HG03159 (cell line): ENCODE results near the gene PTPN14.
A peak's percentile ranks its signal among the peaks of the same experiment; 100 is the strongest.
"Not testable (repeated sequence)": the region's sequence is repeated elsewhere in the genome, so short reads cannot be mapped to it uniquely, and the experiment has no call there.

Experiments used
- ATAC-seq: cut with Tn5 transposase; IDR thresholded peaks from one replicate; pipeline ENCODE4 v1.9.1; 2021; ENCODE audit warnings: mild to moderate bottlenecking, moderate library complexity; ENCODE audit not compliant: unreplicated experiment

The PTPN14 gene

DNA sequence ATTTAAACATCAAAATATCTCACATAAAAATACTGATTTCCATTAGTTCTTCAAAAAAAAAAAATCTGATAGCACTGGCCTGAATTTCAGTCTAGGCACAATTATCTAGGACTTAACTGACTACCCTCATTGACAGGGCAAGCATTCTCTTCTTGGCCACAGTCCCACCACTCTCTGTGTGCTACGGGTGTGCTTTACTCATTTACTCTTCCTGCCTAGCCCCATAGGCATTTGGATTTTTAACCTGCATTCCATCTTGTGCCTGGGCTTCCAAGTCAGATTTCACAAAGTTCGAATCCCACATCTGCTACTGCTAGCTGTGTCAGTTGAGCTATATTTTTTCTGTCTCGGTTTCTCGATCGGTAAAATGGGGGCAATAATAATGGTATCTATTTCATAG is 38.0 kb downstream of the PTPN14 start:
- no peak for ATAC-seq

DNA sequence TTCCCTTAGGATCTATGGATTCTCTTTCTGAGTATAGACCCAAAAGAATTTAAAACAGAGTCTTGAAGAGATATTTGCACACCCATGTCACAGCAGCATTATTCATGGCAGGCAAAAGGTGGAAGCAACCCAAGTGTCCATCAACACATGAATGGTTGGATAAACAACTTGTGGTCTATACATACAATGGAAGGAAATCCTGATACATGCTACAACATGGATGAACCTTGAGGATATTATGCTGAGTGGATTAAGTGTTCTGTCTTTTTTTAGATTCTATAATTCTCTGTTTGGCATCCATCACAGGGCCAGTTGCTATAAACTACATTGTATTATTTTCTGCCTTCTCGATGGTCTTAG is 39.8 kb downstream of the PTPN14 start:
- ATAC-seq = no peak

DNA sequence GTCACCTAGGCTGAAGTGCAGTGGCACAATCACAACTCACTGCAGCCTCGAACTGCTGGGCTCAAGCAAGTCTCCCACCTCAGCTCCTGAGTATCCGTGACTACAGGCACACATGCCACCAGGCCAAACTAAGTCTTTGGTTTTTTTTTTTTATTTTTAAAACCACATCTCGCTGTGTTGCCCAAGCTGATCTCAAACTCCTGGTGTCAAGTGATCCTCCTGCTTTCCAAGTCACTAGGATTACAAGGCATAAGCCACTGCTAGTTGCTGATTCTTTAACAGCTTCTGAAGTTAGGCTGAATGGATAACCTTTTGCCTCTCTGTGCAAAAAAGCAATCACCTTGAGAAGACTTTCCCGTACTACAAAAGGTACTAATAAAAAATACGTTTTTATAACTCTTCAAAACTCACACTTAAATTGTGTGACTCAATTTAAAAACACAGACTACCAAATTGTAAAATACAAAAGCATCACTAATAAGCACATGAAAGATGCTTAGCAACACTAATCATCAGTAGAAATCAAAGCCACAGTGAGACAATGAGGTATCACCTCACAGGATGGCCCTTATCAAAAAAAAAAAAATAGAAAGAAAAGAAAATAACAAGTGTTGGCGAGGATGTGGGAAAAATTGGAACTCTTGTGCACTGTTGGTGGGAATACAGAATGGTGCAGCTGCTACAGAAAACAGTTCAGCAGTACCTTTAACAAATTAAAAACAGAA is 40.3 kb downstream of the PTPN14 start:
- ATAC-seq = no peak

DNA sequence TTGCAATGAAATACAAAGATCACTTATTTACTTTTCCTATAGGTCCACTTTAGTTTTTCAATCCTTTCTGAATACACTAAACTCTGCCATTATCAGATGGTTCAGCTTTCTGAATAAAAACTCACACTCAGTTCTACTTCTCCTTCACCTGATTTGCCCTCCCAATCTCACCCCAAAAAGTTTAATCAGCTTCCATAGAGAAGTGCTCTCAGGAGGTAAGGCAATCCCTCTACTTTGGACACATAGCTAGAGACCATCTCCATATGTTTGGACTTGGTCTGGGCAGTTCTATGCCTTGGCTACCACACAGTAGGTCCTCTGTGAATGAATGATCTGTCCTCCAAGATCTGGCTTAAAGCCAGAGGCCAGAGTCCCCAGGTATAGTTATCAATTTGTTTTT is 40.9 kb downstream of the PTPN14 start:
- no peak for ATAC-seq

DNA sequence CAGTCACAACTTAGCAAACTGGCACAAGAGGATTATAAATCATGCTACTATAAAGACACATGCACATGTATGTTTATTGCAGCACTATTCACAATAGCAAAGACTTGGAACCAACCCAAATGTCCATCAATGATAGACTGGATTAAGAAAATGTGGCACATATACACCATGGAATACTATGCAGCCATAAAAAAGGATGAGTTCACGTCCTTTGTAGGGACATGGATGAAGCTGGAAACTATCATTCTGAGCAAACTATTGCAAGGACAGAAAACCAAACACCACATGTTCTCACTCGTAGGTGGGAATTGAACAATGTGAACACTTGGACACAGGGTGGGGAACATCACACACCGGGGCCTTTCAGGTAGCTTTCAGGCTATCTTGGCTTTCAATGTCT is 41.8 kb downstream of the PTPN14 start:
- ATAC-seq = not testable (repeated sequence)

DNA sequence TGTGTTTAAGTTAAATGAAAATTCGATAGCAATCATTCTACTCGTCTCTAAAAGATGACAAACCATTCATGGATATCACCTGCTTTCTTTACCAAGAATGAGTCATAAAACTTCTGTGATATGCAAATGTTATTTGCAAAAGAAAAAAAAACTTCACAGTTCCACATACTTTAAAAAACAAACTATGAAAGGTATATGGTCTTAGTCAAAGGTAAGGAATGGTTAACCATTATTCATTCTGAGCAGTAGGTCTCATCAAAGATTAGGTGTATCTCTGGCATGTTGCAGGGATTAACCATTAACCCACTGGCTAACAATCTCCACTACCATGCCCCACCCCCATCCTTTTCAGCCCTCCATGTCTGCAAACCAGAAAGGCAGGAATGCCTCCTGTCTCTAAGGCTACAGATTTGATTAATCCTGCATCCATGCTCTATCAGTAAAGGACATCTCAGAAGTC is 44.4 kb downstream of the PTPN14 start:
- peak; percentile 84 for ATAC-seq

DNA sequence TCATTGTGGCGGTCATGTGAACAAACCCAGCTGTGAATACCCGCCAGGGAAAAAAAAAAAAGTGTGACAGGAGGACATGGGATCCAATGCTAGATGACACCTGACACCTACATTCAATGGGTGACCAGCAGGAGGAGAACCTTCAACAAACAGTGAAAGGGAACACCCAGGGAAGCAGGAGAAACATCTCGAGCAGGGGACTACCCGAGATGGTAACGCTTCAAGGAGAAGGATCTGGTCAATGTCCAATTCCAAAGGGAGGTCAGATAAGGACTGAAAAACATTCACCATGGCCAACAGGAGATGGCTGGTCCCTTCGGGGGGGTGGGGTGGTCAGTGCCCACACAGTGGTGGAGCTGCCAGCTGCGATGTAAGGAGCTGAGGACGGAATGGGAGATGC is 46.3 kb downstream of the PTPN14 start:
- ATAC-seq = no peak

DNA sequence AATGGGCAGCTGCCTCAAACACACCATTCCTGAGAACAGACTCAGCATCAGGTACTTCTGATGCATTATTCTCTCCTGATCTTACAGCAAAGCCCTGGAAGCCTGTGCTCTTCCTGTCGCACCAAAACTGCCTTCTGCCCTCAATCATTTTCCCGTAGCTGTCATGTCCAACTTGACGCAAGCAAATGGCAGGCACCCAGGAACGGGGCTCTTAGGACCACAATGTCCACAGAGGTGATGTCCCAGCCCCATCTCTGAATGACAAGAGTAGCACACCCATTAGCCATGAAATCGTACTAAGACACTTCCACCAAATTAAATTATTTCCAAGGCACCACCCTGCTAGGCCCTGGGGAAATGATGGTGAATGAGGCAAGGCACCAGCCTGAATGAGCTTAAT is 47.1 kb downstream of the PTPN14 start:
- ATAC-seq = no peak

DNA sequence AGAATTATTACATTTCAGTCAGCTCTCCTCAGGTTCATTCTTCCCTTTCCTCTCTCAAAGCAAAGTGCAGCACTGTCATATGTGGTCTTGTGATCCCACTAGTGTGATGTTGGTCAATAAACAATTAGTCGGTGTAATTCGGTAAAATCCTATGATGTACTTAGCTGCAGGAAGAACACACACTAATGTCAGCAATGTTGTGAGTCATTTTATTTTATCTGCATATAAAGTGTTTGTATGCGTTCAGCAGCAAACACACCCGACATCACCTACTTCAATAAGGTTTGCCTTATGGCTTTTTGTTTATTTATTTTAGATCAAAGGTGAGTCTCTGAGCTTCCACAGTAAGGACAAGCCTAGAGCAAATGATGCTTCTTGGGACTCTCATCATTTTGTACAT is 47.8 kb downstream of the PTPN14 start:
- no peak for ATAC-seq

DNA sequence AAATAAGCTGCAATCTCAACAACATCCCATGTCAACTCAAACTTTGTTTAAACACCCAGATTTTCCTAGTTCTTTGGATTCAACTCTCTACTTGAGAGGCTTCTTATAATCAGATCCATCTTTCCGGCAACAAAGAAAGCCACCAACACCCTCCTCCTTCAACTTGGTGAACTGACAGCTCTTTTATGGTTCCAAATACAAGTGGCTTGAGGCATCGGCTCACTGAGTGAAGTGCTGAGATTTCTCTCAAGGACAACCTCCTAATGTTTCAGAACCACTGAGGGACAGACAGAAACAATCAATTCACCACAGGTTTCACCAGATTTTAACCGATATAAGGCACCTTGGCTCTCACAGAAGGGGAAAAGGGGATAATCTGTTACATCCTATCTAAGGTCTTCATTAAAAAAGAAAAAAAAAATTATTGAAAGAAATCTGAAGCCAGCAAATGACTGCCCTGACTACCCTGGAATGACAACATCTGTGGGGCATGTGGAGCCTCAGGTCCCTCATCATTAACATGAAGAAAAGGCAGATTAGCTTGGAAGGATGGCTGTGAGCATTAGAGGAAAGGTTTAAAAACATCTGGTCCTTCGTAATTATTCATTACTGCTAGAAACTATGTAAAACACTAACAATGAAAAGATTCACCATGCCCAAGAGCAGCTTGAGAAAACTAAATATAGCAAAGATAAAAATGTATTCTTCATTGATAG is 50.9 kb downstream of the PTPN14 start:
- no peak for ATAC-seq

DNA sequence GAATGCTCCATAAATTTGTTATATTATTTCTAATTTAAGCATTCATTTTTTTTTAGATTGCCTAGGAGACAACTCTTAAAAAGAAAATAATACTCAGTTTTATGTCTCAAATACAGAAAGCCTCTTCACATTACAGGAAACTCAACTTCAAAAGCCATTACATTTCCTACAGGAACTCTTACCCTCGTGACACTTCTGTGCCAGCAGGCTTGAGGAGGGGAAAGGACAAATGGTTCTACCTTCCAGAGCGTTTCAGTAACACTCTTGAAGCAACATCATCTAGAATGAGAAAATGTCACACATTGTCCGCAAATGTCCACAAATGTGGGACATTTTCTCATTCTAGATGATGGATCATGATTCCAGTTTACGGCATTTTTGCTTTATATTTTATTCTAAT is 51.7 kb downstream of the PTPN14 start:
- ATAC-seq = no peak

DNA sequence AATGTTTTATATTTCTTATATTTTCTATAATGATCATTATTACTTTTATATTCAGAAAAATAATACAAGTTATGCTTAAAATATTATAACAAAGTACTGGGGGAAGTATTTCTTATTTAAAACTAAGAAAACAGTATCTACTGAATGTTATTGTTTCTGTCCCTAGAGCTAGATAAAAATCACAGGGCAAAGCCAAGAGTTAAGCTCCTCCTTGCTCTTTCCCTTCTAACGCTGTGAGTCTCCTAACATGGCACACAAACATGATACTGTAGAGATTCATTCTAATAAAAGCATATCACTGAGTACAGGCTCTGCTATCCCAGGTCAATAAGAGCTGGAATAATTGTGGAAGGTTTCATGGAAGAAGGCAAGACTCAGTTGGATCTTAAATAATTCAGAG is 53.4 kb downstream of the PTPN14 start:
- no peak for ATAC-seq

DNA sequence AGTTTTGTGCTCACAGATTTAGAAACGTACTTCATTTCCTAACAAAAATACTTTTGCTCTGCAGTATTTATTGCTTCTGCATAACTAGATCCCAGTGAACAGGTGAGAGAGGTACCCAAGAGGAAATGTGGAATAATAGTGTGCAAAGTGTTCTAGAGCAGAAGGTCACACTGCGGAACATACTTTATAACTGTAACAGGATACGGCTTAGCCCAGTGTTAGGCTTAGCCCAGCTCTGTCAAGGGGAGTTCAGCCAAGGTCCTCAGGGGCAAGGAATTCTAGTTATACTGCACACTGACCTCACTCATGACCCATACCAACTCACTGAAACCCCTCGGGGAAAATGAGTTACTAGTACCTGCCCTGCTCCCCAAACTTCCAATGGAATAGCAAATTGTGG is 55.3 kb downstream of the PTPN14 start:
- no peak for ATAC-seq

DNA sequence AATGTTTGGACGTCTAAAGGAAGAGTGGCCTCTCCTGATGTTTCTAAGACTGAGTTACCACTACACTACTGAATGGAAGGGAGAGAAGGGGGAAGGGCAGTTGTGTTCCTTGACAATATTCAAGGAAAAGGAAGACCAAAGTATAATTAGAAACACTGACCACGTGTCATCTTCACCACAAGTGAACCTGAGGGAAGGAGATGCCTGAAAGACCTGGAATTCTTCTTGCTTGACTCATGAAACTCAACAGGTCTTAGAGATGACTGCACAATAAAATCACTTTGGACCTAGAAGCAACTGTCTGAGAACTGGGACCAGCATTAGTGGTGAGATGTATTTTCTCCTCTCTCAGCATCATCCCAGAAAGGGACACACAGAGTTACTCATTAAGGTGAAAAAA is 56.7 kb downstream of the PTPN14 start:
- no peak for ATAC-seq

DNA sequence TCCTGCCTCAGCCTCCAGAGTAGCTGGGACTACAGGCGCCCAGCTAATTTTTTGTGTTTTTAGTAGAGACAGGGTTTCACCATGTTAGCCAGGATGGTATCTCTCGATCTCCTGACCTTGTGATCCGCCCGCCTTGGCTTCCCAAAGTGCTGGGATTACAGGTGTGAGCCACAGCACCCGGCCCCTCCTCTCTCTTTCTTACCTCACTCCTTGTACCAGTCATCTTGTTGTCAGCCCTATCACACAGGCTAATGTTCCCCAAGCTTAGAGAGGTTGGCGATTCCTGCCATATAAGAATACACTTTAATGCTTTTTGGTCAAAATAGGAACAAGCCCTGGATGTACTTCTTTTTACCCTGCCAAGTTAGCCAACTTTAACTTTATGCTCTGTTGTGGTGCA is 57.2 kb downstream of the PTPN14 start:
- not testable (repeated sequence) for ATAC-seq

DNA sequence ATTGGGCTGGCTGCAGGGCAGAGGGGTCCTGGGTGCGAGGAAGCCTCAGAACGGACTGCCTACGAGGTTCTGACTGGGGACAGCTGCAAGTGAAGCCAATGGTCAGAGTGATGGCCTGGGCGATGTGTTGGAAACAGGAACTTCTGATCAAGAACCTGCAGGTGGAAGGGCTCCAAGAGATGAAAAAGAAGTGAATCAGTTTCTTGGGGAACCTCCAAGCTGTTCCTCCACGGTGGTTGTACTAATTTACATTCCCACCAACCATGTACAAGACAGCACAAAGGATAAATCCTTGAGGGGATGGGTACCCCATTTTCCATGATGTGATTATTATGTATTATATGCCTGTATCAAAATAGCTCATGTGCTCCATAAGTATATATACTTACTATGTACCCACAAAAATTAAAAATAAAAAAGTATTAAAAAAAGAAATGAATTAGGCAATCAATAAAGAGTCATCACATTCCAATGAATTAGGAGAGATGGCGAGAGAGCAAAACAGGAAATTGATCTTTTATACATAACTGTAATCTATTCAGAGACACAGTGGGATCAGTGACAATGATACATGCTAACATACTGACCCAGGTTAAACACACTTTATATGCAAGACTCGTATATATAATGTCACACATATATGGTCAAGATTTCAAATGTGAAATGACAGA is 58.1 kb downstream of the PTPN14 start:
- no peak for ATAC-seq

DNA sequence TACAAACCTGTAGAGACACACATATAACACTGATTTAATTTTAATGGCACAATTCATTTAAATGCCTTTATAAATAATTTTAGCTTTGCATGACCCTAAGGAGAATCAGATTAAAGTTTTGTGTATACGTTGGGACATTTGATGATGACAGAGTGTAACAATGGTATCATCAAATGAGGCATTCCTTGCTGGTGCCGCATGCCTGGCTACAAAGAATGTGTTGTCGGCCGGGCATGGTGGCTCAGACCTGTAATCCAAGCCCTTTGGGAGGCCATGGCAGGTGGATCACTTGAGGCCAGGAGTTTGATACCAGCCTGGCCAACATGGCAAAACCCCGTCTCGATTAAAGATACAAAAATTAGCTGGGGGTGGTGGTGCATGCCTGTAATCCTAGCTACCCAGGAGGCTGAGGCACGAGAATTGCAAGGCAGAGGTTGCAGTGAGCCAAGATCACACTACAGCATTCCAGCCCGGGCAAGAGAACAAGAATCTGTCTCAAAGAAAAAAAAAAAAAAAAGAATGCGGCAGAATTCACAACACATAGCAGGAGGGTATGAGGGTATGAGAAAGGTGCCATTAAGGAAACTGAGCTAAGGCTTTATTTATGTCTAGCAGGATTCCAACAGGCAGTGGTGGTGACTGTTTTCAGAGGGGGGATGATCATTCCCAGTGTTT is 58.9 kb downstream of the PTPN14 start:
- ATAC-seq = no peak

DNA sequence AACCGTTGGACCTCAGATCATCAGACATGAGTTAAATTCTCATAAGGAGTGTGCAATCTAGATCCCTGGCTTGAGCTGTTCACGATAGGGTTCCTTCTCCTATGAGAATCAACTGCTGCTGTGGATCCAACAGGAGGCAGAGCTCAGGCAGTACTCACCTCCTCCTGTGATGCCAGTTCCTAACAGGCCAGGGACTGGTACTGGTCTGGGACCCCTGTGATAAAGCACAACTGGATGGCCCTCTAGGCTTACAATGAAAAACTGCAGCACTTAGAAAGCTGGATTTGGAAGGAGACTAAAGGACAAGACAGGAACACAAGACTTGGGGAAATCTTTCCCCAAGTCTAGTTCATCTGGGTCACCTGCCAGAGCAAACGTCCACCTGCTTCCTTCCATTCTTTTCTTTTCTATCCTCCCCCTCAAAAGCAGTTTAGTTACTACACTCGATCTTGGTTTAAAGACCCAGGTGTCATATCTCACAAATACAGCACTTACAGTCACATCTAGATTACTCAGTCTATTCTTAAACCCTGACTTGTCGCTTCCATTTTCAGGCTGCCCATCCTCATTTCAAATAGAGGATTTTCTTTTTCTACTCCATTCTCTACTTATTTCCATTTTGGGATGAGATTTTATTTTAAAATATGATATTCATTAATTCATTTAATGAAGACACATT is 59.8 kb downstream of the PTPN14 start:
- ATAC-seq = no peak

DNA sequence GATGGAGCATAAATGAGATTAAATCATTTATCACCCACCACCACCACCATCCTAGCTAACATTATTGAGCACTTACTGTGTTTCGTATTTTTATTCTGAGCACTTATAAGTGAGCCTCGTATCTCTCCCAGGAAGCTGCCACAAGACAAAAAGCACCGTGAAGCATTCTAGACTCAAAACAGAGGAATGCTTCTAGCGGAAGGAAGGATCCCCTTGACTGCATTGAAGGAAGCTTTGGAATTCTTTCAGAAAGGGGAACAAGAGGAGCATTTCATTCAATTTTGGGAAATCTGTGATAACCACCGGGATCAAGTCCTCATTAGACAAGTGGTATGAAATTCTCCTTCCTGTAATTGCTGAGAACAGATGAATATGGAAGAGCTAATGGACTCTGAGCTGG is 66.3 kb downstream of the PTPN14 start:
- no peak for ATAC-seq

DNA sequence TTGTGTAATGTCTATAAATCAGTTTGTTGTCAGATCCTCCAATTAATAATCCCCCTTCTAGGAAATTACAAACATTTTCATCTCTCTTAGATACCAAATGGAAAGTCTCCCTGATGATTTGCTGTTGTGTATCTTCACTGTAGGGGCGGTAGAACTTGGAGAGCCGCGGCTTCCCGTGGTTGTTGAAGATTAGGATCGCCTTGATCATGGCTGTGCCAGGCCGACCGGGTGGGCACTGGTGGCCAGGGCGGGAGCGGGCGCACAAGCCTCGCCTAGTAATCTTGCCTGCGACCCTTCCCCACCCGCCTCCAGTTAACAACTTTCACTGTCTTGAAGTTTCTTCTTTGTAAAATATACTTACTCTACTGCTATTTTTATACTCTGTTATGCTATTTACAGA is 68.2 kb downstream of the PTPN14 start:
- not testable (repeated sequence) for ATAC-seq
